GM23248 (cell line): ENCODE measurements around the gene FAM193A. TPM values are rescaled to one million over a fixed set of nuclear protein-coding genes. Genes with fewer than 3 reads are reported as not detected.

Experiments
- DNase-seq: peaks from one replicate; pipeline ENCODE4 v3.0.0-alpha.2; 2015
- H2AFZ ChIP-seq: fragments of 200-600 bp; sonication (generic); 2 replicates; pipeline ENCODE4 v1.6.1; 2016; ENCODE audit warnings: antibody characterized with exemption
- H3F3A ChIP-seq: fragments of 200-600 bp; sonication (generic); 2 replicates; pipeline ENCODE4 v1.6.1; 2016; ENCODE audit warnings: mild to moderate bottlenecking, antibody characterized with exemption, mixed run types; ENCODE audit not compliant: insufficient read depth
- H3K27ac ChIP-seq: fragments of 200-600 bp; sonication (generic); 2 replicates; pipeline ENCODE4 v1.5.1; 2016; ENCODE audit warnings: mild to moderate bottlenecking
- H3K27me3 ChIP-seq: fragments of 200-600 bp; sonication (generic); replicated peaks from 2 replicates; pipeline ENCODE4 v1.6.1; 2016; ENCODE audit warnings: mild to moderate bottlenecking; ENCODE audit not compliant: insufficient read depth
- H3K36me3 ChIP-seq: fragments of 200-600 bp; sonication (generic); 2 replicates; pipeline ENCODE4 v1.6.1; 2016; ENCODE audit warnings: low read depth, mild to moderate bottlenecking
- H3K4me1 ChIP-seq: fragments of 200-600 bp; sonication (generic); 2 replicates; pipeline ENCODE4 v1.6.1; 2016; ENCODE audit warnings: mild to moderate bottlenecking; ENCODE audit not compliant: insufficient read depth
- H3K4me2 ChIP-seq: fragments of 200-600 bp; sonication (generic); one replicate; pipeline ENCODE4 v1.6.1; 2016; ENCODE audit warnings: mild to moderate bottlenecking; ENCODE audit not compliant: unreplicated experiment
- H3K4me3 ChIP-seq: fragments of 200-600 bp; sonication (generic); 2 replicates; pipeline ENCODE4 v1.5.1; 2016; ENCODE audit warnings: mild to moderate bottlenecking
- H3K79me2 ChIP-seq: fragments of 200-600 bp; sonication (generic); 2 replicates; pipeline ENCODE4 v1.6.1; 2016; ENCODE audit warnings: mild to moderate bottlenecking; ENCODE audit not compliant: insufficient read depth
- H3K9ac ChIP-seq: fragments of 200-600 bp; sonication (generic); 2 replicates; pipeline ENCODE4 v1.6.1; 2016; ENCODE audit warnings: mild to moderate bottlenecking
- H3K9me2 ChIP-seq: fragments of 200-600 bp; sonication (generic); 2 replicates; pipeline ENCODE4 v1.6.1; 2016; ENCODE audit warnings: mixed run types, mild to moderate bottlenecking, moderate library complexity; ENCODE audit not compliant: insufficient read depth
- H3K9me3 ChIP-seq: fragments of 200-600 bp; sonication (generic); one replicate; pipeline ENCODE4 v1.6.1; 2017; ENCODE audit warnings: low read depth
- H4K20me1 ChIP-seq: fragments of 200-600 bp; sonication (generic); 2 replicates; pipeline ENCODE4 v1.6.0; 2016; ENCODE audit not compliant: insufficient read depth
- EZH2 ChIP-seq: fragments of 200-600 bp; sonication (generic); IDR thresholded peaks from 2 replicates; pipeline ENCODE4 v1.6.1; 2018; ENCODE audit warnings: antibody characterized with exemption, mild to moderate bottlenecking; ENCODE audit not compliant: insufficient read depth, poor library complexity, severe bottlenecking
- EZH2phosphoT487 ChIP-seq: fragments of 200-600 bp; sonication (generic); IDR thresholded peaks from 2 replicates; pipeline ENCODE4 v1.6.1; 2018; ENCODE audit warnings: antibody characterized with exemption, moderate library complexity, mild to moderate bottlenecking, low read depth; ENCODE audit not compliant: insufficient read depth
- WGBS, 2 experiments: methylation state at CpG; one replicate each; pipeline ENCODE4 v1.1.6; 2015 to 2017; ENCODE audit warnings: low lambda C conversion rate in 2 of 2, low coverage in 1 of 2; ENCODE audit errors: missing lambda C conversion rate in 2 of 2; 5-methylcytosine and 5-hydroxymethylcytosine counted together
- in situ Hi-C: fragments of 300-500 bp; cut with MboI; formaldehyde crosslinking; loops from 2 replicates; pipeline ENCODE4 v1.15.0; 2020
- polyA plus RNA-seq: library from polyadenylated mRNA; unstranded; fragments of >200 nt; fragmentation: Nextera tagmentation; extraction: Ambion mirVana; gene quantifications from 2 replicates; pipeline ENCODE4 v1.2.1, GENCODE V29; 2016
- total RNA-seq: library from RNA; depleted of rRNA; stranded (reverse); fragments of >200 nt; shearing (Covaris generic); gene quantifications from 2 replicates; pipeline ENCODE4 v1.2.3, GENCODE V29; 2014

FAM193A gene
- total and polyA plus RNA-seq, 2 experiments from 2014 or later = 5.0 to 19.0 TPM

GRCh38 chr4:2754848-2755819 is 218.7 kb downstream of the FAM193A start:
- 62 to 77% methylated on average over 17 to 23 of the region's 23 CpGs for WGBS, 2 experiments
- Histone ChIP-seq H3K27ac (no peak overlapping the region), H2AFZ (no peak overlapping the region), H3K4me1 (no peaks in the 10 kb centered on the region; the same call in 1 of the 2 replicates), H3F3A (no peaks in the 10 kb centered on the region), H4K20me1 (no peaks in the 10 kb centered on the region), H3K36me3 (no peaks in the 10 kb centered on the region), H3K4me2 (peak overlapping the region; percentile 72), H3K27me3 (no peaks in the 10 kb centered on the region), H3K9me2 (no peaks in the 10 kb centered on the region), H3K79me2 (peaks cover 56% of the 10 kb centered on the region), H3K9me3 (no peaks in the 10 kb centered on the region), H3K9ac (peak overlapping the region; percentile 80), H3K4me3 (peak overlapping the region; percentile 75)
- TF ChIP-seq EZH2 (no peak), EZH2phosphoT487 (no peak)
- in situ Hi-C loops = no loop called here
- no peak for DNase-seq

- peak within 1 kb of the TSS; percentile 75 for H3K4me3 ChIP-seq
- H3K79me2 ChIP-seq = peaks cover 48% of the 10 kb centered on the region
- no peaks in the 10 kb centered on the region for H4K20me1 ChIP-seq
- H2AFZ ChIP-seq = peak within 1 kb of the TSS; percentile 75
- TF ChIP-seq EZH2phosphoT487 (no peak), EZH2 (no peak)
- H3K4me1 ChIP-seq = no peaks in the 10 kb centered on the region; the same call in 1 of the 2 replicates
- no peaks in the 10 kb centered on the region for H3F3A ChIP-seq
- peak within 1 kb of the TSS; percentile 80 for H3K9ac ChIP-seq
- peak within 1 kb of the TSS; percentile 72 for H3K4me2 ChIP-seq
- DNase-seq = peak; percentile 93
- WGBS, 2 experiments = 1 to 2% methylated on average over 43 to 55 of the region's 96 CpGs
- H3K27me3 ChIP-seq = no peaks in the 10 kb centered on the region
- no peaks in the 10 kb centered on the region for H3K36me3 ChIP-seq
- no peaks in the 10 kb centered on the region for H3K9me2 ChIP-seq
- H3K9me3 ChIP-seq = no peaks in the 10 kb centered on the region
- peak within 1 kb of the TSS; percentile 13; the same call in 1 of the 2 replicates for H3K27ac ChIP-seq
- in situ Hi-C loops = no loop called here
Observed at GRCh38 chr4:2755821-2756690, 219.6 kb downstream of the FAM193A start, which contains the start of gene TNIP2. TNIP2 (minus strand) TSS chr4:2756336; CDS start chr4:2756289, 47 bp downstream.

GRCh38 chr4:2756691-2757350 is 220.4 kb downstream of the FAM193A start:
- H3K9ac ChIP-seq = peak overlapping the region; percentile 30; the same call in 1 of the 2 replicates
- no peaks in the 10 kb centered on the region for H3K9me3 ChIP-seq
- no peak overlapping the region for H3K27ac ChIP-seq

GRCh38 chr4:2757426-2757825 is 221.0 kb downstream of the FAM193A start:
- no peaks in the 10 kb centered on the region; the same call in 1 of the 2 replicates for H3K4me1 ChIP-seq
- no peak overlapping the region for H3K9ac ChIP-seq
- no peaks in the 10 kb centered on the region for H3F3A ChIP-seq
- no peaks in the 10 kb centered on the region for H3K27me3 ChIP-seq
- WGBS, 2 experiments = 98% methylated on average over 3 of the region's 3 CpGs
- in situ Hi-C loops = no loop called here
- H4K20me1 ChIP-seq = no peaks in the 10 kb centered on the region
- DNase-seq = no peak
- H3K4me3 ChIP-seq = no peak overlapping the region
- no peak overlapping the region for H3K27ac ChIP-seq
- no peaks in the 10 kb centered on the region for H3K36me3 ChIP-seq
- TF ChIP-seq EZH2phosphoT487 (no peak), EZH2 (no peak)
- H3K4me2 ChIP-seq = no peak overlapping the region
- H3K79me2 ChIP-seq = peaks cover 34% of the 10 kb centered on the region
- H3K9me2 ChIP-seq = no peaks in the 10 kb centered on the region
- no peaks in the 10 kb centered on the region for H3K9me3 ChIP-seq
- no peak overlapping the region for H2AFZ ChIP-seq

More at GRCh38 chr4:2756691-2757350, 220.4 kb downstream of the FAM193A start:
- Histone ChIP-seq H3K36me3 (no peaks in the 10 kb centered on the region), H3K9me2 (no peaks in the 10 kb centered on the region), H3K4me1 (no peaks in the 10 kb centered on the region; the same call in 1 of the 2 replicates), H3K79me2 (peaks cover 40% of the 10 kb centered on the region), H3F3A (no peaks in the 10 kb centered on the region), H3K27me3 (no peaks in the 10 kb centered on the region), H2AFZ (peak overlapping the region; percentile 75), H4K20me1 (no peaks in the 10 kb centered on the region), H3K4me2 (peak overlapping the region; percentile 66), H3K4me3 (peak overlapping the region; percentile 51)
- DNase-seq = no peak
- in situ Hi-C loops = no loop called here
- TF ChIP-seq EZH2 = no peak
- TF ChIP-seq EZH2phosphoT487 = no peak
- WGBS, 2 experiments = 64 to 67% methylated on average over 25 of the region's 25 CpGs
